GM18907 (cell line): Measurements from ENCODE around the gene NLRP10.

Experiments
- ATAC-seq: cut with Tn5 transposase; IDR thresholded peaks from one replicate; pipeline ENCODE4 v1.9.1; 2021; ENCODE audit warnings: mild to moderate bottlenecking, moderate library complexity; ENCODE audit not compliant: unreplicated experiment

NLRP10 gene

DNA sequence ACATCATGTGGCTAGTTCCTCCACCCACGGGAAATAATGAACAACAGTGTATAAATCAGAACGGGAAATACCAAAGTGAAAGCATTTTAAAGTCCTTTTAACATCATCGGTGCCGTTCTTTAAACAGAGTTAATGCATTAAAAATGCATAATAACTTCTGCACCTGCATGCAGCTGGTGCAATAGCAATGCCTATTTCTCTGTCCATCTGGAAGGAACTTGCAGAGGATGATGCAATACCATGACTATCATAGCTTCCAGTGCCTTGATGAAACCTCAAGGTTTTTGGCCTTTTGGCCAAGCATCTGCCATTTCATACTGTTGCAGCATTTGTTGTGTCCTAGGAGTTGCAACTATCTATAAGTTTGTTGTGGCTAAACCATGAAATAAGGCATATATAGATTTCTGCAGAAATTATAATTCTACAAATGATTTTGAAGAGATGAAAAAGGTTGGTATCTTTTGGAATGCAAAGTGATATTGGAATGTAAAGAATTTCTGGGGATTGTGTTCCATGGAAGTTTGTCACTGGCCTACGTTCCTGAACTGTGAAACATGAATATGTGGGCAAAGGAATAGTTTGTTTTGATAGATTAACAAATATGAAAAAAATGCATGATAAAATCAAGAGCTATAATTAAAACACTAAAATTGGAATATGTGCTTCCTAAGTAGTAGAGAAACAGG is 12.1 kb upstream of the NLRP10 start:
- no peak for ATAC-seq

DNA sequence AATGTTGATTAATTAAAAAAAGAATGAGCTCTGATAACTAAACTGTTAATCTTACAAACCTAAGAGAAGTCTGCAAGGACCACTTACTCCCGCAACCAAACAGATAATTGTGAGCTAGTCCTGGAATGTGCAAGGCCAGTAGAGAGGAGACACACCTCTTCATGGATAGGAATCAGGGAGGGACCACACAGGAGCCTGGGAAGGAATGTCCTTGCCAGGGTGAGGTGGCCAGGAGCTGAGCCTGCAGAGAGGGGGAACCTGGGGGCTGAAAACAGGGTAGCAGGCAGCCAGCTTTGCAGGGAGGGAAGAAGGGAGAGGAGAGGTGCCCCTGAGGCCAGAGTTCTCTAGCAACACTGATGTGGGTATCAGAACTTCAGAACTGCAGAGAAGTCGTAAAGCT is 9.4 kb upstream of the NLRP10 start:
- no peak for ATAC-seq

DNA sequence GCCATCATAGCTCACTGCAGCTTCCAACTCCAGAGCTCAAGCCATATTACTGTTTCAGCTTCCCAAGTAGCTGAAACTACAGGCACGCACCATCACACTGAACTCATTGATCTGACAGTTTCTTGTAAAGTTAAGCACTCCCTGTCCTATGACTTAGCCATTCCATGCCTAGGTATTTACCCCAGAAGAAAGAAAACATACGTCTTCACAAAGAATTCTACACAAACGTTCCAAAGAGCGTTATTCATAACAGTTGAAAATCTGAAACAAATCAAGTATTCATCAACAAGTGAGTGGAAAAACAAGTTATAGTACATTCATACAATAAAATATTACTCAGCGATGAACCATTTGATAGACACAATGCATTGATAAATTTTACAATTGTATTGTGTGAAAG is 7.8 kb upstream of the NLRP10 start:
- ATAC-seq, result no peak

DNA sequence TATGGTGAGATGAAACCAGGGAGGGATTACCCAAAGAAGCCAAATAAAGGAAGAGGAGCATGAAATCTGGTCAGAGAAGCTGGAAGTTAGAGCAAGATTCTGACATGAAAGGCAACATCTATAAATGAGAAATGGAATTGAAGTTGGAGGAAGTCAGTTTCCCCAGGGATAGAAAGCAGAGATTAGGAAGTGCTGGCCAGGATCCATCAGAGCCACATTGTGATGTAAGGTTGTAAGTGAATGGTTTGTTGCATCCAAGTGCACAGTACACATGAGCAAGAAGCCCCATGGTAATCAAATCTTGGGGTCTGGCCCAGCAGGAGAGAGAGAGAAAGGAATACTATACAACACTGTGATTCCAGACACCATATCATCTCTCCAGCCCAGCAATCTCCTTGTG is 6.6 kb upstream of the NLRP10 start:
- ATAC-seq, result no peak

DNA sequence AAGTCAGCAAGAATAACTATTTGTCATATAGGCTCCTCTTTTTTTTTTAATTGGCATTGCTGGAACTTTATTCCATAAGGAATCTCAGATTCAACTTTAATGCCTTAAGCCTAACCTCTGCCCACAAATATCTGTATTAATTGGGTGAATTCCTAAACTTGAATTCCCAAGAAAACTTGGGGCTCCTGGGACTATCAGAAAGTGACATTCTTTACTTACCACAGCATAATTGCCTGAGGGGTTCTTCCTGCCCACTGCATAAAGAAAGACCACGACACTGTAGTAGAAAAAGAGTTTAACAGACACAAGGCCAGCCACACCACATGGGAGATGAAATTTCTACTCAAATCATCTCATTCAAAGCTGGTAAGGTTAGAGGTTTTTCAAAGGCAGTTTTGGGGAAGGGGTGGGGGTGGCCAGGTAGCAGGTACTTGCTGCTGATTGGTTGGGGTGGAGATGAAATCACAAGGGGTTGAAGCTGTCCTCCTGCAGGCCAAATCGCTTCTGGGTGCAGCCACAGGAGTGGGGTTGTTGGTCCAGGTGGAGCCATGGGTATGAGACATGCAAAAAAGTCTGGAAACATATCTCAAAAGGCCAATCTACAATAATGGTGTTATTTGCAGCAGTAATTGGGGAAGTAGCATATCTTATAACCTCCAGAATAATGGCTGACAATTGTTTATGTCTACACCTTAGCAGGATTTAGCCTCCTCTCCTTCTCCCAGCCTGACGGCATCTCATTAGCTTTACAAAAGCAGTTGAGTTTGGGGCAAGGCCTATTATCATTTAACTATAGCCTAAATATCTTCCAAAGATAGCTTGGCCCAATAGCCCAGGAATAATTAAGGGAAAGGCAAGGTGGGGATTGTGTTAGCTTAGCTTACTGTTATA is 4.8 kb upstream of the NLRP10 start:
- no peak for ATAC-seq

DNA sequence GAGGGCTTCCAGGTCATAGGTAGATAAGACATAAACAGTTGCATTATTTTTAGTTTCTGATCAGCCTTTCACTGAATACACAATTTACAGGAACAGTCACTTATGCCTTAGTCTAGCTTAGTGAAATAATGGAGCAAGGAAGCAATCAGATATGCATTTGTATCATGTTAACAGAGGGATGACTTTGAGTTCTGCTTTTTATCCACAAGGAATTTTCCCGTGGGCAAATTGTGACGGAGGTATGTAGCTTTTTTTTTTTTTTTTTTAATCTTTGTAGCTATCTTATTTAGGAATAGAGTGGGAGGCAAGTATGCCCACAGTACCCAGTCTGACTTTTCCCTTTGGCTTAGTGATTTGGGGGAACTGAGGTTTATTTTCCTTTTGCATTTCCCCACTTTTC is 3.4 kb upstream of the NLRP10 start:
- no peak for ATAC-seq

DNA sequence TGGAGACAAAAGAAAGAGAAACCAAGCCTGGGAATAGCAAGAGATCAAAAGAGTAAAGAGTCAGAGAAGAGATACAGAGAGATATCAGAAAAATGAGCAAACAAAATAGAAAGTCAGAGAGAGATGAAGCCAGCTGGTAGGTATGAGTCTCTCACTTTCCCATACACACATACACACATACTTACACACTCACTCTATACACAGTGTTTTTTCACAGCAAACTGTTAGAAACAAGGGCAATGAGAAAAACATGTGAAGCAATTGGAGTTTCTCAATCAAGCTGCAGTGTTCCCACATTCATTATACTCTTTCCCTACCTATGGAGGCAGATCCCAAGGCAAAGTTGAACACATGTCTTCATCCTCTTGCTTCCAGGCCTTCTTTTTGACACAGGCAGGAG is 2.6 kb upstream of the NLRP10 start:
- no peak for ATAC-seq

DNA sequence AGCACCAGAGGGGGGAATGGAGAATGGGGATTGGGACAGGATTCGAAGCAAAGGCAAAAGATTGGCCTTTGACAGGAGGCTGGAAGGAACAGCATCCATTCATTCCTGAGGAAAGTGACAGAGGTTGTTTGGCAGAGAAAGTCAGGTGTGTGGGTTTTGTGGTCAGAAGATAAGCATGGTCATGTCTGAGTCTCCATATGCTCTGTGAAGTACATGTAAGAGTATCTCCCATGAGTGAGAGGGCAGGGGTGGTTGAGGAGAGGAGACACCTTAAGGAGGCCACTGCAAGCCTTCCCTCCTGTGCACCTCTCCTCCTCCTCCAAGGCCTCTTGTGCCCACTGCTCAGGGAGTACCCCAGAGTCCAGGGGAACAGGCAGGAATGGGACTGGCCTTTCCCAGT is 1.9 kb upstream of the NLRP10 start:
- no peak for ATAC-seq

DNA sequence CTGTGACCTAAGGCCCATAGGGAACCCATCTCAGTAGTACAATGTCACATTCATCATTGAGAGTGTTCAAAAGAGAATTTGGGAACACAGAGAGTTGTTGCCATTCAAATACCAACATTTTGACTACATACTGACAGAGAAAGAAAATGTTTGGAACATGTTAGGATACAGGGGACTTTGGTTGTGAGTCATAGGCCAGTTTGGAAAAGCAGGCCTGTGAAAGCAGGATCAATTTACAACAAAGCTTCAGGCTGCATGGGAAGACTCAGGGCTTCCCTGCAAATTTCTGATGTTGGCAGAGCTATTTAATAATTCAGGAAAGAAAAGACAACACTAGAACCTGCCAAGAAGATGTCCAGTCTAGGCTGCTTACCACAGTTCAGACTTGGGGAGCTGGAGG is 374 bp downstream of the NLRP10 start:
- ATAC-seq, result no peak

DNA sequence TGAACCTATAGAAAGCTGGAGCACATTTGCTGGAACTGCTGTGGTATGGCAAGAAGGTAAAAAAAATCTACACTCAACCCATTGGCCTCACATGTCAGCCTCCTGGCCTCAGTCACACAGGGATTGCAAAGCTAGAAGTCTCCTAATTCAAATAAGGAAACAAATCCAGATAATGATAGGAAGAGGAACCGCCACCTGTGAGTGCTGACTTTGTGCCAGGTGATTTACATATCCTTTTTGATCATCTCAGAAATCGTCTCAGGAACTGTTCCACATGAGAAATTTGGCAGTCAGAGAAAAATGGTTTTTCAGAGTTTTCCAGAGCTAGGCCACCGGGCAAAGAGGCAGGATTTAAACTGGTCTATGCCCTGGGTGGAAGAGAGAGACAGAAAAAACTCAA is 986 bp downstream of the NLRP10 start:
- ATAC-seq, result no peak

DNA sequence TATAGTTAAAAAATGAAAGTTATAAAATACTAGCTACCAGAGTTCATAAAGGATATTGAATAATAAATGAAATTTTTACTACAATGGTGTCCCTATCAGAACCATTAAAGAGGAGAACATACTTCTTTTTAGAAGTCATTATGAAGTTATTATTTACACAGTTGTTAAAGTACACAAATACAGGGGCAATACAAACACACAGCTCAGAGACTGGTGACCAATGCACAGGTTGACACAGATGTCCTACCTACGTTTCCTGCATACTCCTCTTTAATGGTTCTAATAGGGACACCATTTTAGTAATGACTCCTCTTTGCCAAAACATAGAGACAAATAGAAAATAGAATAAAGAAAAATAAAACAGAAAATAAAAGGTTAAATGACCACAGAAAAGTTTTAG is 10.1 kb downstream of the NLRP10 start:
- no peak for ATAC-seq

DNA sequence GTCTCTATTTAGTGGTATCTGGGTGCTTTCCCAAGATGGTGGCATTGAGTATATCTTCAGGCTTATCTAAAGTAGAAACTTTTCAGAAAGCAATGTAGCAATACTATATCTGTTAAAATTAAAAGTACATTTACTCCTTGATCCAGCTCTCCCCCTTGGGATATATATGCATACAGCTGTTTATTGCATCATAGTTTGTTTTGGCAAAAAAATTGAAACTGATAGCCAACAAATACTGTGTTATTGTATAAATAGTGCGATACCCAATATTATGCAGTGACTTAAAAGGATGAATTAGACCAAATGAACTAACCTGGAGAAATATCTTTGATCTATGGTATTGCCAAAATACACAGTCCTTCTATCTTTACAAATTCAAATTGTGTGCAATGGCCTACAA is 15.3 kb downstream of the NLRP10 start:
- ATAC-seq, result no peak

DNA sequence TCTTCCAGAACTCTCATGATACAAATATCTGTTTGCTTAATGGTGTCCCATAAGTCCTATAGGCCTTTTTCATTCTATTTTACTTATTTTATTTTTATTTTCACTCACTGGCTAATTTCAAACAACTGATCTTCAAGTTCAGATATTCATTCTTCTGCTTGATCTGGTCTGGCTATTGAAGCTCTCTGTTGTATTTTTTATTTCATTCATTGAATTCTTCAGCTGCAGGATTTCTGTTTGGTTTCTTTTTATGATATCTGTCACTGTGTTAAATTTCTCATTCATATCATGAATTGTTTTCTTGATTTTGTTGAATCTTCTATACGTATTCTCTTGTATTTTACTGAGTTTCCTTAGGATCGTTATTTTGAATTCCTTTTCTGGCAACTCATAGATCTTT is 21.1 kb downstream of the NLRP10 start:
- no peak for ATAC-seq

DNA sequence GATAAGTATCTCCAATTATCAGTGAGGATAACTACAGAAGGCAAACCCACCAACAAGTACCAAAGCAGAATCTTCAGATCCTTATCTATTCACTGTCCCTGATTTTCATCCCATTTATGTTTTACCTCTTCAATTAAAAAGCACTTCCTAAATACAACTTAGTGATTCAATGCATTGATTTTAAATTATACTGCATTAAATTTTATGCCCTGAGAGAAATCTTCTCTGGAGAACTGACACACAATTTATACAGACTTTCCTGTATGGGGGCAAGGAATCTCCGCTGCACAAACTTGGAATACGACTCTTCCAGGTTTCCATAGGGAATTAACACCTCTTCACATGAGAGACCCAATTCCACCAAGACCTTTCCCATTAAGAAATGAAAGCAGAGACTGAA is 23.6 kb downstream of the NLRP10 start, which contains the start of gene OR10A3:
OR10A3 (minus strand) TSS at position 101 of the 400 bp plus-strand sequence. CDS start 2,188 bp downstream, outside the sequence.
- ATAC-seq, result no peak

DNA sequence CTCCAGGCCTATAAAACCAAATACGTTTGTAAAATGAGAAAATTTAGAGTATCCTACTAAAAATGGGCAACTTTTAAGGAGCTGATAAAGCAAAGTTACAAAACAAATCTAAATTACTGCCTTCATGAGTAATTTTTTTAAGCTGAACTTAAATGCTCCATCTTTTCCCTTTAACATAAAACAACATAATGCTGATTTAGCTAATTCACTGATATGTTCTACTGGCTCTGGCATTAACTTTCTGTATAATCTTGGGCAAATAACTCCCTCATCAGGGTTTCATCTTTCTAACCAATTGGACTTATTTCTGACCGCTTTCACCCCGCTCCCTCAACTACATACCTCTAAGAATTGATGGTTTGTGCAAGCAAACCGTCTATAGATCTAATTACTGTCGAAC is 24.1 kb downstream of the NLRP10 start:
- ATAC-seq, result no peak

DNA sequence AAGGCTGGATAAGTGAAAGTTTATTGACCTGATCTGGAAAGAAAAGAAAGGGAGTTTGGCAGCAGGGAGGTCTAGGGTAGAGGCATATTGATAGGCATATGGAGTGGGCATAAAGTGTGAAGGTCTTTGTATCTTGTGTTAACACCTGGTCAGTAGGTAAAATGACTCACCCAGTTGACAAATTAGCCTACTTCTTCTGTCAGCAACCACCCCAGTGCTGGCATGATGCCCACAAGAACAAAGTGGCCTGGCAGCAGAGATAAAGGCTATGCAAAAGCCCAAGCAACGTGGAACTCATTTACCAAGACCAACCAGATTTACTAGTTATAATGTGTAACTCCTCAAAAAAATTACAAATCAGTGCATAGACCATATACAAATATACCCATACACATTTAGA is 28.6 kb downstream of the NLRP10 start:
- ATAC-seq, result no peak

DNA sequence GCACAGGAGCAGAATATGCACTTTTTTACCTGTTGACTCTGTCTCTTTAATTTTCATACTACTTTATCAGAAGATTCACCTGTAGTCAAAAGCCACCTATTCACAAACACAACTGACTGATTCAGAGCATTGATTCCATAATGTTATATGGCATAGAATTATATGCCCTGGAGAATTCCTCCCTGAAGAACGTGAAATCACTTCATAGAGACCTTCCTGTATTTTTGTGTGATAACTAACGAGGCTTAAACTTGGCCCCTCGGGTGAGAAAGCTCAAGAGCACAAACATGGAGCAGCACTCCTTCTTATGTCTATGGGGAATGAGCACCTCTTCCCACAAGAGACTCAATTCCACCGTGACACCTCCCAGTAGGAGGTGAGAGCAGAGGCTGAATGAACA is 34.1 kb downstream of the NLRP10 start, which contains the start of gene OR10A6:
OR10A6 (minus strand) TSS at position 101 of the 400 bp plus-strand sequence. CDS start 2,606 bp downstream, outside the sequence.
- ATAC-seq, result no peak

DNA sequence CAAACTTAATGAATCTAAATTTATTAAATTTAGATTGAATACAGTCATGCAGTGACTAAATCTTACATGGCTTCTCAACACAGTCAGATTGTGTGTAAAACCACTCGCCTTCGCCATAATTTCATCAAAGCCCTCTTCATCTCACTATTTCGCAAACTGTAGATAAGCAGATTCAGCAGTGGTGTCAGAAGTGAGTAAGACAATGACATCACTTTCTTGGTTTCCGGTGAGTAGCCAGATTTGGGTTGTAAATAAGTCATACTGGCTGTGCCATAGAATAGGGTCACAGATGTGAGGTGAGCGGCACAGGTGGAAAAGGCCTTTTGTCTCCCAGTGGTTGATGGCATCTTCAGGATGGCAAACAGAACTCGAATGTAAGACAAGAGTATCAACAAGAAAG is 37.6 kb downstream of the NLRP10 start:
- ATAC-seq, result no peak

DNA sequence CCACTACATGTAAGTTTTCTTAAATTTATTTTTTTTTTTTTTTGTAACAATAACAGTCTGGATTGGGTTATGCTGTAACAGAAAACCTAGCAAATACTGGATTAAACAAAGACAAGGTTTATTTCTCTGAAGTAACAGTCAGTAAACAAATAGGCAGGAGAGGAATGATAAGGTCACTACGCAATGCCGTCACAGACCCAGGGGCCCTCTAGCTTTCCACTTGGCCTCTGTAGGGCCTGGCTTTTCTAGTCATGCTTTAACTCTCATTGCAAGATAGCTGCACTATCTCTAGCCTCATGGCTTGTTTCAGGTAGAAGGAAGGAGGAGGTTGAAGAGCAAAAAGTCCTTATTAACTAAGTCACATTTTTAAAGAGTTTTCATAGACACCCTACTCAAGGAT is 40.7 kb downstream of the NLRP10 start:
- no peak for ATAC-seq

DNA sequence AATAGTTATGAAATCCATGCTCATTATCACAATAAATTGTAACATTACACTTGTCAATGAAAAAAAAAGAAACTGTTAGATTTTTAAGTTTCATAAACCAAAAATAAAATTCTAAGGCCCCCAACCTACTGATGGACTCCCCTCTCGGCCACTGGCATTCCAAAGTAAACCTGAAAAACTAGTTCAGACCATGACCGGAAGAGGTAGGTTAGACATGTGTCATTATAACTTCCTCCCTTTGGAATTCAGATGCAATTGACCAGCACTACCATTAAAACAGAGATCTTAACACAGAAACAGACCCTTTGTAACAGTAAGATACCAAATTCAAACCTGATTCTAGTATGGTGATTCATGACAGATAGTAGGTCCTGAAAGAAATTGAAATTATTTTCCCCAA is 47.1 kb downstream of the NLRP10 start:
- ATAC-seq, result no peak
